ENCODE results near the gene CFAP100. TPM values are rescaled to one million over a fixed set of nuclear protein-coding genes. Genes with fewer than 3 reads are reported as not detected.
A peak's percentile ranks its signal among the peaks of the same experiment; 100 is the strongest.

The CFAP100 gene
- 4.3 TPM in 1 of 2 replicates, not detected in the other for total RNA-seq (ENCODE audit: low replicate concordance)
- long read RNA-seq = 0 reads

DNA sequence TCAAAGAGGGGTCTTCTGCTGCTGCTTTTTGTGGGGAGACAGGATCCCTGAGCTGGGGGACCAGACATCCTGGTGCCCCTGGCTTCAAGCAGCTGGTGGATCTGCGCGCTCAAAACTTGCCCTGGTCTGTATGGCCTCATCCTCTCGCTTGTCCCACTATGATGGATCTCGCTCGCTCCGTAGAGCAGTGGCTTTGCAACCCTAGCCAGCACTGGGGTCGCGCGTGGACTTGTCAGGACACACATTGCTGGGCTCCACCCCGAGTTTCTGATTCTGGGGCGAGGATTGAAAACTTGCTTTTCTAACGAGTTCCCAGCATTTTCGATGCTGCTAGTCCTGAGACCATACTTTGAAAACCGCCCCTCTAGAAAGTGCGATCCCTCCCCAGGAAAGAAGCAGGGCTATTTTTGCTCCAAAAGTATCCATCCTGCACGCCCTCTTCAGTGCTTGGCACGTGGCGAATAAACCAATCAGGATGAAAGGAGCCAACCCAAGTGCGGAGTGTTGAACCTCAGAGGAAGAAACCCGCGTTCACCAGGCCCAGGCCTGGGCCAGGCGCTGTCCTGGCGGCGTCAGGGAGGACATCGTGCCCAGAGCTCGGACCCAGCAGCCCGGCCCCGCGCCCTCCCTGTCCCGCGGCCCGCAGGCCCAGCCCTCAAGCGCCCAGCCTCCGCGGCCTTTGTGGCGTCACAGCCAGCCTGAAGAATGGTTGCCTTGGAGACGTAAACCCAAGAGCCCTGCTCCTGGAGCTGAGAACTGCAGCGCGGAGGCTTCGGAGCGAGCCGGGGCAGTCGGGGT, at the start of gene CFAP100:
Gene CFAP100 (plus strand): TSS at position 731 of the 798 bp plus-strand sequence. CDS start 1,092 bp downstream, outside the sequence.
- H3K4me3 Mint-ChIP-seq = peak within 1 kb of the TSS; percentile 70
- TF ChIP-seq, protein P1, sequence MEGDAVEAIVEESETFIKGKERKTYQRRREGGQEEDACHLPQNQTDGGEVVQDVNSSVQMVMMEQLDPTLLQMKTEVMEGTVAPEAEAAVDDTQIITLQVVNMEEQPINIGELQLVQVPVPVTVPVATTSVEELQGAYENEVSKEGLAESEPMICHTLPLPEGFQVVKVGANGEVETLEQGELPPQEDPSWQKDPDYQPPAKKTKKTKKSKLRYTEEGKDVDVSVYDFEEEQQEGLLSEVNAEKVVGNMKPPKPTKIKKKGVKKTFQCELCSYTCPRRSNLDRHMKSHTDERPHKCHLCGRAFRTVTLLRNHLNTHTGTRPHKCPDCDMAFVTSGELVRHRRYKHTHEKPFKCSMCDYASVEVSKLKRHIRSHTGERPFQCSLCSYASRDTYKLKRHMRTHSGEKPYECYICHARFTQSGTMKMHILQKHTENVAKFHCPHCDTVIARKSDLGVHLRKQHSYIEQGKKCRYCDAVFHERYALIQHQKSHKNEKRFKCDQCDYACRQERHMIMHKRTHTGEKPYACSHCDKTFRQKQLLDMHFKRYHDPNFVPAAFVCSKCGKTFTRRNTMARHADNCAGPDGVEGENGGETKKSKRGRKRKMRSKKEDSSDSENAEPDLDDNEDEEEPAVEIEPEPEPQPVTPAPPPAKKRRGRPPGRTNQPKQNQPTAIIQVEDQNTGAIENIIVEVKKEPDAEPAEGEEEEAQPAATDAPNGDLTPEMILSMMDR (conservative IDR thresholded peaks at IDR 0.05) = no peak
- DNase-seq (ENCODE audit: extremely low spot score, unreplicated experiment) = no peak
- peaks cover 5% of the 10 kb centered on the region for H3K9me3 Mint-ChIP-seq
- H3K27ac Mint-ChIP-seq = peak within 1 kb of the TSS; percentile 16
- H3K27me3 Mint-ChIP-seq = peaks cover 44% of the 10 kb centered on the region
- H3K36me3 Mint-ChIP-seq = no peaks in the 10 kb centered on the region
- peaks cover 5% of the 10 kb centered on the region for H3K4me1 Mint-ChIP-seq (ENCODE audit: unreplicated experiment)

DNA sequence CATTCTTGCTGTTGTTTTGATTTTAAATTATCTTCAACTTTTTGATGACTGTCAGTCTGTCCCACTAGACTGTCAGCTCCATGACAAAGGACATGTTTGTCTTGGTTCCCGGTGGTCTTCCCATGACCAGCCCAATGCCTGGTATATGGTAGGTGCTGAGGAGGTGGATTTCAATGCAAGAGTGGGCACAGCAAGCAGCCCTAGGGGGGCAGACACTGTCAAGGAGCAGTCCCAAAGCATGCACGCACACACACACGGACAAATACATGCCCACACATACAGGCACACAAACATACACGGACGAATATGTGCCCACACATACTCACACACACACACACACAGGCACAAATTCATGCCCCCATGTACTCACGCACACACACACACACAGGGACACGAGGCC, 49.5 kb upstream of the CFAP100 start:
- Mint-ChIP-seq H3K4me1 (ENCODE audit: unreplicated experiment) (no peaks in the 10 kb centered on the region), H3K27ac (no peak overlapping the region), H3K4me3 (no peak overlapping the region), H3K27me3 (no peaks in the 10 kb centered on the region), H3K36me3 (no peaks in the 10 kb centered on the region), H3K9me3 (no peaks in the 10 kb centered on the region)
- TF ChIP-seq, protein P1 (conservative IDR thresholded peaks at IDR 0.05) = no peak
- no peak for DNase-seq (ENCODE audit: extremely low spot score, unreplicated experiment)

DNA sequence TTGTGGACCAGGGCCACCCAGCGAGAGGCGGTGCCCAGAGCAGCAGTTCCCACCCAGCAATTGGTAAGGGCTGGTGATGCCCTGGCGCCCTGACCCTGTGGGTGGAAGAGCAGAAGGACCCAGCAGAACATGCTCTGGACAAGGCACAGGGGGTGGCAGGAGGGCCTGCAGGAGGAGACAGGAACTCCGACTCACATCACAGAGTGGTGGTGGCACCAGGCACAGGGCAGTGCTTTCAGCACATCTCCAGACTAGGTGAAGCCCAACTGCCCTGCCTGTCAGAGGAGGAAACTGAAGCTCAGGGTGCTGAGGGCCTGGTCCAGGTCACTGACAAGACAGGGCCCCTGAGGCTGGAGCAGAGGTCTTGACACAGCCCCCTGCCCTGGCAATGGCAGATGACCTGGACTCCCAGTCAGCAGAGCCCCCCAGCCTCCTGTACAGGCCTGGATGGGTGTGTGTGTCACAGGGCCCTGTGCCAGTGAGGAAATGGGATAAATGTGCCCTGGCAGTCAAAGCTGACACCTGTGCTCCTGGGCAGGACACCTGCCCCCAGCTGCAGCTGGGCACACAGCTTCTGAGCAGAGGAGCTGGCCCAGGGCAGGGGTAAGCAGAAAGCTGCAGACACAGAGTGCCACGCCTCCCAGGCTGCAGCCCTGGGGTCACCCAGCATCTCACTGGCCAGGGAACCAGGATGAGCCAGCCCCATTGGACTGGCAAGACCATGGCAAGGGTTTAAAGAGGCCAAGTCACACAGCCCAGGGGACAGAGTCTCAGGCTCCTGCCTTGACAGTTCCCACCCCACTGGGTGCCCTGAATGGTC, 48.9 kb upstream of the CFAP100 start:
- Mint-ChIP-seq H3K27ac (no peak overlapping the region), H3K4me1 (ENCODE audit: unreplicated experiment) (no peaks in the 10 kb centered on the region), H3K9me3 (no peaks in the 10 kb centered on the region)

DNA sequence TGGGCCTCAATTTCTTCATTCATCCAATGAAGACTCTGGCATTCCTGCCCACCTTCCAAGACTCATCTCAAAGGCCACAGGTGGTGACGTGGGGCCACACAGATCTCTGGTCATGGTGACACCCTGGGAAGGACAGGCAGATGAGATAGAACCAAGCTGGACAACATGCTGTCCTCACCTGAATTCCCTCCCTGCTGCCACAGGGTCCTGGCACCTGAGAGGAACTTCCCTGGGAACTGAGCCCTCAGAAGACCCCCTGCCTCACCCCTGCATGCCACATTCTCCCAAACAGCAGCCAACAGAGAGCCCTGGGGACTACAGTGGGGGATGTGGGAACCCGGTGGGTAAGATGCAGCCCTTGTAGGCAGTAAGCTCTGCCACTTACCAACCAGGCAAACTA, 48.2 kb upstream of the CFAP100 start:
- Mint-ChIP-seq H3K4me1 (ENCODE audit: unreplicated experiment) (no peaks in the 10 kb centered on the region), H3K9me3 (no peaks in the 10 kb centered on the region), H3K27me3 (no peaks in the 10 kb centered on the region), H3K27ac (no peak overlapping the region), H3K4me3 (no peak overlapping the region), H3K36me3 (no peaks in the 10 kb centered on the region)
- TF ChIP-seq, protein P1 (conservative IDR thresholded peaks at IDR 0.05) = no peak
- no peak for DNase-seq (ENCODE audit: extremely low spot score, unreplicated experiment)

More for the DNA sequence above, 48.9 kb upstream of the CFAP100 start:
- no peak for DNase-seq (ENCODE audit: extremely low spot score, unreplicated experiment)
- TF ChIP-seq, protein P1 (conservative IDR thresholded peaks at IDR 0.05) = no peak
- Mint-ChIP-seq H3K4me3 (no peak overlapping the region), H3K36me3 (no peaks in the 10 kb centered on the region), H3K27me3 (no peaks in the 10 kb centered on the region)

DNA sequence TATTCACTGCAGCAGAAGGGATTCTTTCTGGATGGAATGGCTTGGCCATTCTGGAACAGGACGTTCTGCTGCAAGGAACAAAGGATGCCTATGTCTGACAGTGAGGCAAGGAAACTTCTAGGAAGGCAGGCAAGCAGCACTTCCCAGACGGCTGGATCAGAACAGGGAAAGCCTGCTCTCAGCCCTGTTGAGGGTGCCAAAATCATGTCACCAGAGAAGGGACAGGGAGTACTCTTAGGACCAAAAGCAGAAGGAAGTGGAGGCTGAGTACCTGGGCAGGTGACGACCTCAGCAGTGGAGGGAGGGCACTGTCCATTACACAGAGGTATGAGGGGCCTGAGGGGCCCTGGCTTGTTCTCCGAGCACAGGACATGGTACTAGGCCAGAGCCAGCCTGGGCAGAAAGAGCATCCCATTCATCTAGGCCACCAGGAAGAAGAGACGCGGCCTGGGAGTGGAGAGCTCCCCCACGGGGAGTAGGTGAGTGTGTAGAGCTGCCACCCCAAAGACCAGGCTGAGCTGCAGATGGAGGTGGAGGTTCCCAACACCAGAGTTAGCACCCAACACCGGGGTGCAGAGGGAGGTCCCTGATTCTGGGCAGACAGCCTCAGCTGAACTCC, 47.1 kb upstream of the CFAP100 start:
- no peak for DNase-seq (ENCODE audit: extremely low spot score, unreplicated experiment)
- H3K9me3 Mint-ChIP-seq = no peaks in the 10 kb centered on the region
- no peaks in the 10 kb centered on the region for H3K27me3 Mint-ChIP-seq
- no peak overlapping the region for H3K4me3 Mint-ChIP-seq
- no peaks in the 10 kb centered on the region for H3K36me3 Mint-ChIP-seq
- H3K27ac Mint-ChIP-seq = no peak overlapping the region
- TF ChIP-seq, protein P1 (conservative IDR thresholded peaks at IDR 0.05) = no peak
- H3K4me1 Mint-ChIP-seq (ENCODE audit: unreplicated experiment) = no peaks in the 10 kb centered on the region

Data from type B pancreatic cell (in vitro differentiated cells).